GM23338 (cell line): ENCODE data around the gene HLA-F.

ENCODE experiments used
- CREB1 ChIP-seq: fragments of 250-450 bp; sonication (Bioruptor Pico); IDR thresholded peaks from 2 replicates; pipeline ENCODE4 v1.5.0; 2020; ENCODE audit warnings: low read depth, mild to moderate bottlenecking, moderate library complexity
- CTCF ChIP-seq, 2 experiments: fragments of 200-600 bp in 1 of 2; sonication (generic) in 1 of 2; conservative IDR thresholded peaks; 2 replicates each; pipeline versions ENCODE4 v1.5.1 to v1.6.1; 2016 to 2017; ENCODE audit warnings: antibody characterized with exemption in 2 of 2, low read depth in 2 of 2, mild to moderate bottlenecking in 2 of 2, moderate library complexity in 1 of 2
- EZH2 ChIP-seq: fragments of 200-600 bp; sonication (generic); IDR thresholded peaks from one replicate; pipeline ENCODE4 v1.8.0; 2017; ENCODE audit warnings: antibody characterized with exemption, mild to moderate bottlenecking, low read depth; ENCODE audit not compliant: unreplicated experiment
- EZH2phosphoT487 ChIP-seq: fragments of 200-600 bp; sonication (generic); IDR thresholded peaks from one replicate; pipeline ENCODE4 v1.8.1; 2018; ENCODE audit warnings: antibody characterized with exemption; ENCODE audit not compliant: unreplicated experiment
- POLR2AphosphoS5 ChIP-seq: IDR thresholded peaks from 2 replicates; pipeline ENCODE4 v1.6.1; 2016; ENCODE audit warnings: antibody characterized with exemption, low read depth
- ZNF114 ChIP-seq: fragments of 250-450 bp; sonication (Bioruptor Pico); IDR thresholded peaks from 2 replicates; pipeline ENCODE4 v1.5.0; 2020; ENCODE audit warnings: mild to moderate bottlenecking, moderate library complexity
- TF ChIP-seq, protein P1 (sequence below): IDR thresholded peaks from one replicate; pipeline ENCODE4 v1.6.1; 2018; ENCODE audit warnings: antibody characterized with exemption; ENCODE audit not compliant: unreplicated experiment

GRCh38 chr6:29743025-29743424 lies 19.8 kb downstream of the HLA-F start:
- TF ChIP-seq CTCF (conservative IDR thresholded peaks at IDR 0.05; ENCODE audit: low read depth in 2 of 2) (no peak), EZH2 (no peak), EZH2phosphoT487 (no peak), POLR2AphosphoS5 (no peak), CREB1 (CRISPR knock-in tag) (no peak), ZNF114 (CRISPR knock-in tag) (no peak)
- TF ChIP-seq, protein P1, sequence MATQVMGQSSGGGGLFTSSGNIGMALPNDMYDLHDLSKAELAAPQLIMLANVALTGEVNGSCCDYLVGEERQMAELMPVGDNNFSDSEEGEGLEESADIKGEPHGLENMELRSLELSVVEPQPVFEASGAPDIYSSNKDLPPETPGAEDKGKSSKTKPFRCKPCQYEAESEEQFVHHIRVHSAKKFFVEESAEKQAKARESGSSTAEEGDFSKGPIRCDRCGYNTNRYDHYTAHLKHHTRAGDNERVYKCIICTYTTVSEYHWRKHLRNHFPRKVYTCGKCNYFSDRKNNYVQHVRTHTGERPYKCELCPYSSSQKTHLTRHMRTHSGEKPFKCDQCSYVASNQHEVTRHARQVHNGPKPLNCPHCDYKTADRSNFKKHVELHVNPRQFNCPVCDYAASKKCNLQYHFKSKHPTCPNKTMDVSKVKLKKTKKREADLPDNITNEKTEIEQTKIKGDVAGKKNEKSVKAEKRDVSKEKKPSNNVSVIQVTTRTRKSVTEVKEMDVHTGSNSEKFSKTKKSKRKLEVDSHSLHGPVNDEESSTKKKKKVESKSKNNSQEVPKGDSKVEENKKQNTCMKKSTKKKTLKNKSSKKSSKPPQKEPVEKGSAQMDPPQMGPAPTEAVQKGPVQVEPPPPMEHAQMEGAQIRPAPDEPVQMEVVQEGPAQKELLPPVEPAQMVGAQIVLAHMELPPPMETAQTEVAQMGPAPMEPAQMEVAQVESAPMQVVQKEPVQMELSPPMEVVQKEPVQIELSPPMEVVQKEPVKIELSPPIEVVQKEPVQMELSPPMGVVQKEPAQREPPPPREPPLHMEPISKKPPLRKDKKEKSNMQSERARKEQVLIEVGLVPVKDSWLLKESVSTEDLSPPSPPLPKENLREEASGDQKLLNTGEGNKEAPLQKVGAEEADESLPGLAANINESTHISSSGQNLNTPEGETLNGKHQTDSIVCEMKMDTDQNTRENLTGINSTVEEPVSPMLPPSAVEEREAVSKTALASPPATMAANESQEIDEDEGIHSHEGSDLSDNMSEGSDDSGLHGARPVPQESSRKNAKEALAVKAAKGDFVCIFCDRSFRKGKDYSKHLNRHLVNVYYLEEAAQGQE, result no peak
